ENCODE results near the gene CWC22. TPM values are rescaled to one million over a fixed set of nuclear protein-coding genes. Genes with fewer than 3 reads are reported as not detected.
"Not testable (repeated sequence)": the region's sequence is repeated elsewhere in the genome, so short reads cannot be mapped to it uniquely, and the experiment has no call there.

CWC22 gene
- 10 to 100 TPM; 11.3 to 42.1 (median 15.2) TPM for total RNA-seq

DNA sequence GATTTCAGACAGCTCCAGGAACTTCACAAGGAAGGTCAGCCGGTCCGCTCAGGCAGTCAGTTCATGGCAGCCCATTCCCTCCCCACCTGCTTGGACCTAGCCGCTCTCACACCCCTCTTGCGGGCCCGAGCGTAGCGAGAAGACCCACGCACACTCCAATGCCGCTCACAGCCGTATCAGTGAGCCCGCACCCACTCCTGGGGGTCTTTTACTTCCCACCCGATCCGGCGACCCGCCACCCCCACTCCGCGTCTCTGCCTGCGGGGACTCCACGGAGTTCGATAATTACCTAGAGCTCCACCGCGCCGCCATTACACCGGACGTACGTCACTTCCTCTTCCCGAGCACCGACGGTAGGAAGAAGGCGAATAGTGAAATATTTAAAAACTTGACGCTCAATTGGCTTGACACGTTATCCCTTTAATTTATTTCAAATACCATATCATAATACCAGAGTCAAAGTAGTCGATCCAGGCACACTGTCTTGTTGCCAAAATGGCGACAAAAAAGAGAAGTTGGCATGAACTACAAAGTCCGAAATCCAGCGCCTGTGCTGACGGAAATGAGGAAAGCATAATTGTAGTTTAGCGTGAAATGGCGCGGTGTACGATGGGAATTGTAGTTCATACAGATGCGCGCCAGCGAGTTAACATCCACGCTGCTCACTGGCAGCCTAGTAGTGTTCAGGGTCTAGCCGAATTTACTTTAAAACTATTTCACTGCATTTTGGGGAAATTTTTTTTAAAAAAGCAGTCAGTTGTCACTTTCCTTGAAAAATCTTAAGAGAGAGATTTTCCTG lies at the start of gene CWC22:
CWC22 (minus strand) TSS at position 517 of the 799 bp plus-strand sequence. CDS start 13,956 bp downstream, outside the sequence.
- Histone ChIP-seq H3K9me3 (no peaks in the 10 kb centered on the region), H3K4me3 (peak within 1 kb of the TSS; percentile 67 to 84 (median 80)), H3K27me3 (no peaks in the 10 kb centered on the region), H3K36me3 (no peaks in the 10 kb centered on the region), H3K4me1 (peaks cover 0 to 22% (median 6%) of the 10 kb centered on the region in 4 donors), H3K27ac (peak within 1 kb of the TSS; percentile 84 to 88 (median 87))
- TF ChIP-seq, protein P1, sequence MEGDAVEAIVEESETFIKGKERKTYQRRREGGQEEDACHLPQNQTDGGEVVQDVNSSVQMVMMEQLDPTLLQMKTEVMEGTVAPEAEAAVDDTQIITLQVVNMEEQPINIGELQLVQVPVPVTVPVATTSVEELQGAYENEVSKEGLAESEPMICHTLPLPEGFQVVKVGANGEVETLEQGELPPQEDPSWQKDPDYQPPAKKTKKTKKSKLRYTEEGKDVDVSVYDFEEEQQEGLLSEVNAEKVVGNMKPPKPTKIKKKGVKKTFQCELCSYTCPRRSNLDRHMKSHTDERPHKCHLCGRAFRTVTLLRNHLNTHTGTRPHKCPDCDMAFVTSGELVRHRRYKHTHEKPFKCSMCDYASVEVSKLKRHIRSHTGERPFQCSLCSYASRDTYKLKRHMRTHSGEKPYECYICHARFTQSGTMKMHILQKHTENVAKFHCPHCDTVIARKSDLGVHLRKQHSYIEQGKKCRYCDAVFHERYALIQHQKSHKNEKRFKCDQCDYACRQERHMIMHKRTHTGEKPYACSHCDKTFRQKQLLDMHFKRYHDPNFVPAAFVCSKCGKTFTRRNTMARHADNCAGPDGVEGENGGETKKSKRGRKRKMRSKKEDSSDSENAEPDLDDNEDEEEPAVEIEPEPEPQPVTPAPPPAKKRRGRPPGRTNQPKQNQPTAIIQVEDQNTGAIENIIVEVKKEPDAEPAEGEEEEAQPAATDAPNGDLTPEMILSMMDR (IDR thresholded peaks at IDR 0.05), result no peak
- TF ChIP-seq POLR2A (IDR thresholded peaks at IDR 0.05), result peak in 1 of 2 donors; percentile 49
- peak; percentile 83 to 96 (median 92) for DNase-seq

DNA sequence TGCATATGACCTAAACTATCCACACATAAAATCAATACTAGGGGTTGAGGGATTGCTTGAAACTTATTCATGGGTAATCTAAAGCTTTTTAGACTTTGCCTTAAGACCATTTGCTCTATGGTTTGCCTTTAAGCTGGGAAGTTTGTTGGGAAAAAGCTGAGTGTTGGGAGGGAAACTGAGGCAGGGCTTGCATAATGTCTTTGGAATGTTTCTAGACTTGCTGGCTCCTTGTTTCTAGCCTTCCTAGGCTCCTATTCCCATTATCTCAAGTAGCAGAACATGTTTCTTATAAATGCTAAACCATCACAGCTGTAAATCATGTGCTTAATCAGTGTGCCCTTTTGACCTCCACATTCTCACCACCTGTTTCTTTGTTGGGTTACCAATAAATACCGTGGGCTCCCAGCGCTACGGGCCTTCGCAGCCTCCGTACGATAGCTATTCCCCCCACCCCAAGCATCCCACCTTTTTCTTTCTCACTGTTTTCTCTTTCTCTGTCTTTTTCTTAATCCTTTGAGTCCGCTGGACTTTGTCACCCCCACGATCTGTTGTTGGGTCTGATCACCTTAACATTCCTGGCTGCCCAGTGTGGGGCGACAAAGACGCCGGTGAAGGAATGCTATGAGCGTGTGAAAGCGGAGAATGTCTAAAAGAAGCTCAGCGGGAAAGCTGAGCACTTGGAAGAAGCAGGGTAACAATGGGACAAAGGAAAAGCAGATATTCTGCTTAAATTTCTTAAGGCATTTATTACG lies 49.4 kb upstream of the CWC22 start:
- H3K36me3 ChIP-seq, result no peaks in the 10 kb centered on the region
- no peak for DNase-seq
- no peak overlapping the region for H3K27ac ChIP-seq
- TF ChIP-seq POLR2A (IDR thresholded peaks at IDR 0.05), result no peak
- TF ChIP-seq, protein P1 (IDR thresholded peaks at IDR 0.05), result no peak
- H3K9me3 ChIP-seq, result no peaks in the 10 kb centered on the region
- no peaks in the 10 kb centered on the region for H3K27me3 ChIP-seq
- no peak overlapping the region for H3K4me3 ChIP-seq
- no peaks in the 10 kb centered on the region for H3K4me1 ChIP-seq

DNA sequence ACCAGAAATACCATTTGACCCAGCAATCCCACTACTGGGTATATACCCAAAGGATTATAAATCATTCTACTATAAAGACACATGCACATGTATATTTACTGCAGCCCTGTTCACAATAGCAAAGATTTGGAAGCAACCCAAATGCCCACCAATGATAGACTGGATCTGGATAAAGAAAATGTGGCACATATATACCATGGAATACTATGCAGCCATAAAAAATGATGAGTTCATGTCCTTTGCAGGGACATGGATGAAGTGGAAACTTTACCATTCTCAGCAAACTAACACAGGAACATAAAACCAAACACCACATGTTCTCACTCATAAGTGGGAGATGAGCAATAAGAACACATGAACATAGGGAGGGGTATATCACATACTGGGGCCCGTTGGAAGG lies 47.5 kb upstream of the CWC22 start:
- not testable (repeated sequence) for H3K4me3 ChIP-seq, DNase-seq, H3K27ac ChIP-seq

DNA sequence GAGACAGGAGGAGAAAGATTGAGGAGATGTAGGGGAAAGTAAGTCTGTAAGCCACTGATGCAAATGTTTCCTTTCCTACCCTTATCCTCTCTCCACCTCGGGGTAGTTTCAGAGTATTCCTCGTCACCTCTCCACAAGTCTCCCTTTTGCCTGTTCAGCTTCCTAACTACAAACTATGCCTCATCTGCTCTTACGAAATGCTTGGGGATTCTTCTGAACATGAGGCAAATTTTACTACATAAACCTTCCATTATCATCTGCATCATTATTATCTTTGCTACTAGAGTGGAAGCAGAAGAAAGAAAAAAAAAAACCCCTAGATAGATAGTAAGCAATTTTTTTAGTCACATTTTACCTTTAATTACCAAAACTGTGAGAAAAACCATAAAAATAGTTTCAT lies 43.1 kb upstream of the CWC22 start:
- DNase-seq, result no peak
- H3K27ac ChIP-seq, result no peak overlapping the region
- no peaks in the 10 kb centered on the region for H3K4me1 ChIP-seq
- H3K4me3 ChIP-seq, result no peak overlapping the region
- no peak for TF ChIP-seq POLR2A (IDR thresholded peaks at IDR 0.05)
- TF ChIP-seq, protein P1 (IDR thresholded peaks at IDR 0.05), result no peak
- no peaks in the 10 kb centered on the region for H3K36me3 ChIP-seq
- H3K27me3 ChIP-seq, result no peaks in the 10 kb centered on the region
- H3K9me3 ChIP-seq, result no peaks in the 10 kb centered on the region

More for the DNA sequence above, 47.5 kb upstream of the CWC22 start:
- not testable (repeated sequence) for H3K27me3 ChIP-seq, H3K4me1 ChIP-seq, H3K9me3 ChIP-seq, H3K36me3 ChIP-seq

DNA sequence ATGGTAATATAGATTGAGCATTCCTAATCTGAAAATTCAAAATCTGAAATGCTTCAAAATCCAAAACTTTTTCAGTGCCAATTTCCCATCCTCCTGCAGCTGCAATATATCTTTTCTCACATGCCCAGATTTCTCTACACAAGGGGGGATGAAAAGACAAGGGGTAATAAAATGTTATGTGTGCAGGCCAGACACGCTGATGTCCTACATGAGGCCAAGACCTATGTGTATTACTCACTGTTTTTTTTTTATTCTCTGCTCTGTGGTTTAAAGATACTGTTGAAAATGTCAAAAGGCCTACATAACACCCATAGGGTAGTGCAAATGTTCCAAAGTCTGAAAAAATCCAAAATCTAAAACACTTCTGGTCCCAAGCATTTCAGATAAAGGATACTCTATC lies 41.2 kb upstream of the CWC22 start:
- TF ChIP-seq, protein P1 (IDR thresholded peaks at IDR 0.05), result no peak
- no peak for TF ChIP-seq POLR2A (IDR thresholded peaks at IDR 0.05)
- no peak overlapping the region for H3K4me3 ChIP-seq
- no peak overlapping the region for H3K27ac ChIP-seq
- H3K36me3 ChIP-seq, result no peaks in the 10 kb centered on the region
- no peaks in the 10 kb centered on the region for H3K27me3 ChIP-seq
- DNase-seq, result no peak
- no peaks in the 10 kb centered on the region for H3K4me1 ChIP-seq
- H3K9me3 ChIP-seq, result no peaks in the 10 kb centered on the region

DNA sequence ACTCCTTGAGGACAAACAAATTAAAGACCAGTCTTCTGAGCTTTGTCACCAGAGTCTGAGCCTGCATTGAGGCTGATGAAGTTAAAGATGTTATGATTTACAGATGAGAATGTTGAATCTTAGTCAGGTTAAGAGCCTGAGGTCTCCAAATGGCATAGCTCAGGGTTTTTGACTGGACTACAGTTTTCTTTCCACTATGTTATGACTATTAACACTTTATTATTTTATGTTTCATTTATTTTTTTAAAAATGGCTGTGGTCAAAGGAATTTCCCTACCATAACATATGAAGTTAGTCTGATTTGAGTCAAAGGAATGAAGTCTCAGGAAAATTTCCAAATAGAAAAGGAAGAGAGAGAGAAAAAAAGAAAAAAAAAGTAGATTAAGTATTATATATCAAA lies 39.7 kb upstream of the CWC22 start:
- Histone ChIP-seq H3K27me3 (no peaks in the 10 kb centered on the region), H3K4me1 (no peaks in the 10 kb centered on the region), H3K27ac (no peak overlapping the region), H3K4me3 (no peak overlapping the region), H3K9me3 (no peaks in the 10 kb centered on the region), H3K36me3 (no peaks in the 10 kb centered on the region)
- no peak for DNase-seq
- TF ChIP-seq, protein P1 (IDR thresholded peaks at IDR 0.05), result no peak
- no peak for TF ChIP-seq POLR2A (IDR thresholded peaks at IDR 0.05)
